ENCODE measurements around the gene ILDR1.

The ILDR1 gene

GRCh38 chr3:121989943-121990342, 32.1 kb downstream of the ILDR1 start:
- Histone ChIP-seq H3K4me1 (ENCODE audit: control insufficient read depth in 2 of 2, insufficient read depth in 1 of 2, low read depth in 1 of 2, low read length in 2 of 2) (peaks cover 0 to 3% of the 10 kb centered on the region in 2 donors), H2BK12ac (ENCODE audit: low read length) (no peak overlapping the region), H4K8ac (ENCODE audit: low read depth, low read length) (no peak overlapping the region), H3K4me2 (ENCODE audit: insufficient read depth, low read length, poor library complexity, severe bottlenecking) (no peak overlapping the region), H3K18ac (ENCODE audit: low read length) (no peak overlapping the region), H3K9ac (ENCODE audit: low read depth, low read length, poor library complexity) (no peak overlapping the region), H3K4ac (ENCODE audit: low read length) (no peak overlapping the region), H2AFZ (ENCODE audit: low read length) (no peak overlapping the region), H3K9me3 (replicated peaks in 1 of 2; ENCODE audit: control insufficient read depth in 2 of 2, insufficient read depth in 1 of 2, low read depth in 1 of 2, low read length in 2 of 2) (no peaks in the 10 kb centered on the region), H3K36me3 (replicated peaks in 1 of 2; ENCODE audit: control insufficient read depth in 2 of 2, insufficient read depth in 2 of 2, low read length in 2 of 2) (no peaks in the 10 kb centered on the region), H3K79me1 (ENCODE audit: low read depth, low read length) (no peaks in the 10 kb centered on the region), H3K27ac (replicated peaks; ENCODE audit: low read length) (no peak overlapping the region), H3K14ac (ENCODE audit: low read length) (no peak overlapping the region), H3K23ac (ENCODE audit: low read depth, low read length, poor library complexity) (no peak overlapping the region), H4K91ac (ENCODE audit: low read depth, low read length, poor library complexity) (no peak overlapping the region), H2AK5ac (ENCODE audit: low read depth, low read length) (no peak overlapping the region), H2BK120ac (ENCODE audit: low read depth, low read length) (no peak overlapping the region), H3K27me3 (ENCODE audit: control insufficient read depth in 3 of 3, insufficient read depth in 3 of 3, low read depth in 1 of 3, low read length in 3 of 3) (peaks cover 0 to 4% (median 0%) of the 10 kb centered on the region in 3 experiments), H3K4me3 (ENCODE audit: low read length in 2 of 2) (no peak overlapping the region), H2BK5ac (ENCODE audit: low read length) (no peak overlapping the region), H2BK15ac (ENCODE audit: low read length) (no peak overlapping the region)
- no peak for DNase-seq (ENCODE audit: low spot score)

GRCh38 chr3:121988146-121988545, 33.9 kb downstream of the ILDR1 start:
- Histone ChIP-seq H3K27ac (replicated peaks; ENCODE audit: low read length) (no peak overlapping the region), H4K8ac (ENCODE audit: low read depth, low read length) (no peak overlapping the region), H4K91ac (ENCODE audit: low read depth, low read length, poor library complexity) (no peak overlapping the region), H3K18ac (ENCODE audit: low read length) (no peak overlapping the region), H2AK5ac (ENCODE audit: low read depth, low read length) (no peak overlapping the region), H2BK15ac (ENCODE audit: low read length) (no peak overlapping the region), H3K4me1 (ENCODE audit: control insufficient read depth in 2 of 2, insufficient read depth in 1 of 2, low read depth in 1 of 2, low read length in 2 of 2) (peaks cover 0 to 3% of the 10 kb centered on the region in 2 donors), H3K9ac (ENCODE audit: low read depth, low read length, poor library complexity) (no peak overlapping the region), H3K79me1 (ENCODE audit: low read depth, low read length) (no peaks in the 10 kb centered on the region), H3K14ac (ENCODE audit: low read length) (no peak overlapping the region), H3K23ac (ENCODE audit: low read depth, low read length, poor library complexity) (no peak overlapping the region), H3K4ac (ENCODE audit: low read length) (no peak overlapping the region), H2BK120ac (ENCODE audit: low read depth, low read length) (no peak overlapping the region), H3K4me2 (ENCODE audit: insufficient read depth, low read length, poor library complexity, severe bottlenecking) (no peak overlapping the region), H3K9me3 (replicated peaks in 1 of 2; ENCODE audit: control insufficient read depth in 2 of 2, insufficient read depth in 1 of 2, low read depth in 1 of 2, low read length in 2 of 2) (peaks cover 0 to 2% of the 10 kb centered on the region in 2 donors), H3K27me3 (ENCODE audit: control insufficient read depth in 3 of 3, insufficient read depth in 3 of 3, low read depth in 1 of 3, low read length in 3 of 3) (peaks cover 0 to 4% (median 0%) of the 10 kb centered on the region in 3 experiments), H2AFZ (ENCODE audit: low read length) (no peak overlapping the region), H3K36me3 (replicated peaks in 1 of 2; ENCODE audit: control insufficient read depth in 2 of 2, insufficient read depth in 2 of 2, low read length in 2 of 2) (no peaks in the 10 kb centered on the region), H2BK5ac (ENCODE audit: low read length) (no peak overlapping the region), H3K4me3 (ENCODE audit: low read length in 2 of 2) (no peak overlapping the region), H2BK12ac (ENCODE audit: low read length) (no peak overlapping the region)
- DNase-seq (ENCODE audit: low spot score): no peak
- WGBS, 2 donors (ENCODE audit: extremely low coverage in 2 of 2, insufficient read length in 2 of 2, insufficient replicate concordance in 1 of 2): no CpG with 5 or more reads among the region's 2 CpGs

- Histone ChIP-seq H3K4me3 (ENCODE audit: low read length in 2 of 2) (no peak overlapping the region), H4K8ac (ENCODE audit: low read depth, low read length) (no peak overlapping the region), H3K4me1 (ENCODE audit: control insufficient read depth in 2 of 2, insufficient read depth in 1 of 2, low read depth in 1 of 2, low read length in 2 of 2) (peaks cover 0 to 3% of the 10 kb centered on the region in 2 donors), H2BK12ac (ENCODE audit: low read length) (no peak overlapping the region), H3K36me3 (replicated peaks in 1 of 2; ENCODE audit: control insufficient read depth in 2 of 2, insufficient read depth in 2 of 2, low read length in 2 of 2) (no peaks in the 10 kb centered on the region), H2BK5ac (ENCODE audit: low read length) (no peak overlapping the region), H3K9me3 (replicated peaks in 1 of 2; ENCODE audit: control insufficient read depth in 2 of 2, insufficient read depth in 1 of 2, low read depth in 1 of 2, low read length in 2 of 2) (peaks cover 0 to 2% of the 10 kb centered on the region in 2 donors), H3K27me3 (ENCODE audit: control insufficient read depth in 3 of 3, insufficient read depth in 3 of 3, low read depth in 1 of 3, low read length in 3 of 3) (peaks cover 0 to 4% (median 0%) of the 10 kb centered on the region in 3 experiments), H3K4me2 (ENCODE audit: insufficient read depth, low read length, poor library complexity, severe bottlenecking) (no peak overlapping the region), H2BK120ac (ENCODE audit: low read depth, low read length) (no peak overlapping the region), H3K9ac (ENCODE audit: low read depth, low read length, poor library complexity) (no peak overlapping the region), H3K18ac (ENCODE audit: low read length) (no peak overlapping the region), H3K79me1 (ENCODE audit: low read depth, low read length) (no peaks in the 10 kb centered on the region), H2AK5ac (ENCODE audit: low read depth, low read length) (no peak overlapping the region), H3K27ac (replicated peaks; ENCODE audit: low read length) (no peak overlapping the region), H3K4ac (ENCODE audit: low read length) (no peak overlapping the region), H2AFZ (ENCODE audit: low read length) (no peak overlapping the region), H3K23ac (ENCODE audit: low read depth, low read length, poor library complexity) (no peak overlapping the region), H4K91ac (ENCODE audit: low read depth, low read length, poor library complexity) (no peak overlapping the region), H2BK15ac (ENCODE audit: low read length) (no peak overlapping the region), H3K14ac (ENCODE audit: low read length) (no peak overlapping the region)
- no CpG with 5 or more reads among the region's 2 CpGs for WGBS, 2 donors (ENCODE audit: extremely low coverage in 2 of 2, insufficient read length in 2 of 2, insufficient replicate concordance in 1 of 2)
- peak; percentile 38 for DNase-seq (ENCODE audit: low spot score)
Measured at GRCh38 chr3:121985846-121986245, 36.2 kb downstream of the ILDR1 start.

DNA sequence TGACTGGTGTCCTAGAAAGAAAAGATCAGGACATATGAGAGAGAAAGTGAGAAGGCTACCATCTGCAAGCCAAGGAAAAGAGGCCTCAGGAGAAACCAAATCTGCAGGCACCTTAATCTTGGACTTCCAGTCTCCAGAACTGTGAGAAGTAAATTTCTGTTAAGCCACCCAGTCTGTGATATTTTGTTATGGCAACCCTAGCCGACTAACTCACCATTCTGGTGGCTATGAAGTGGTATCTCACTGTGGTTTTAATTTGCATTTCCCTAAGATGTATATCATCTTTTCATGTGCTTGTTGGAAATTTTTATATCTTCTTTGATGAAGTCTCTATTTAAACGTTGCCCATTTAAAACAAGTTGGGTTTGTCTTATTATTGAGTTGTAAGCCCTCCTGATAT, 40.6 kb downstream of the ILDR1 start:
- Histone ChIP-seq H3K4me1 (ENCODE audit: control insufficient read depth in 2 of 2, insufficient read depth in 1 of 2, low read depth in 1 of 2, low read length in 2 of 2) (peaks cover 0 to 3% of the 10 kb centered on the region in 2 donors), H3K9me3 (replicated peaks in 1 of 2; ENCODE audit: control insufficient read depth in 2 of 2, insufficient read depth in 1 of 2, low read depth in 1 of 2, low read length in 2 of 2) (peaks cover 0 to 2% of the 10 kb centered on the region in 2 donors), H3K9ac (ENCODE audit: low read depth, low read length, poor library complexity) (no peak overlapping the region), H3K4me2 (ENCODE audit: insufficient read depth, low read length, poor library complexity, severe bottlenecking) (no peak overlapping the region), H2AFZ (ENCODE audit: low read length) (no peak overlapping the region), H3K27me3 (ENCODE audit: control insufficient read depth in 3 of 3, insufficient read depth in 3 of 3, low read depth in 1 of 3, low read length in 3 of 3) (peaks cover 0 to 3% (median 0%) of the 10 kb centered on the region in 3 experiments), H2BK5ac (ENCODE audit: low read length) (no peak overlapping the region), H3K79me1 (ENCODE audit: low read depth, low read length) (no peaks in the 10 kb centered on the region), H2BK120ac (ENCODE audit: low read depth, low read length) (no peak overlapping the region), H3K18ac (ENCODE audit: low read length) (no peak overlapping the region), H2AK5ac (ENCODE audit: low read depth, low read length) (no peak overlapping the region), H3K36me3 (replicated peaks in 1 of 2; ENCODE audit: control insufficient read depth in 2 of 2, insufficient read depth in 2 of 2, low read length in 2 of 2) (no peaks in the 10 kb centered on the region), H3K4me3 (ENCODE audit: low read length in 2 of 2) (no peak overlapping the region), H3K27ac (replicated peaks; ENCODE audit: low read length) (no peak overlapping the region), H3K14ac (ENCODE audit: low read length) (no peak overlapping the region), H3K4ac (ENCODE audit: low read length) (no peak overlapping the region), H2BK12ac (ENCODE audit: low read length) (no peak overlapping the region), H3K23ac (ENCODE audit: low read depth, low read length, poor library complexity) (no peak overlapping the region), H4K8ac (ENCODE audit: low read depth, low read length) (no peak overlapping the region), H4K91ac (ENCODE audit: low read depth, low read length, poor library complexity) (no peak overlapping the region), H2BK15ac (ENCODE audit: low read length) (no peak overlapping the region)
- DNase-seq (ENCODE audit: low spot score): no peak
- WGBS, 2 donors (ENCODE audit: extremely low coverage in 2 of 2, insufficient read length in 2 of 2, insufficient replicate concordance in 1 of 2): no CpG with 5 or more reads among the region's 2 CpGs
